H1 (cell line): ENCODE data around the gene STARD3. TPM values are rescaled to one million over a fixed set of nuclear protein-coding genes. Genes with fewer than 3 reads are reported as not detected.

Experiments
- BCL11A ChIP-seq, 2 experiments: IDR thresholded peaks; one replicate each; pipeline ENCODE4 v1.6.1; 2011; ENCODE audit warnings: low read depth in 2 of 2, low read length in 2 of 2, mild to moderate bottlenecking in 2 of 2
- BRCA1 ChIP-seq: IDR thresholded peaks from 2 replicates; pipeline ENCODE4 v1.6.1; 2012; ENCODE audit warnings: low read depth, low read length, improper control_type of control experiment
- CBX8 ChIP-seq: fragments of 300-800, 300-1000 bp; sonication (generic); IDR thresholded peaks from 2 replicates; pipeline ENCODE4 v1.7.1; 2016; ENCODE audit warnings: low read depth, low read length, borderline replicate concordance
- CHD7 ChIP-seq: fragments of 300-600 bp; sonication (generic); IDR thresholded peaks from 2 replicates; pipeline ENCODE4 v1.7.1; 2012; ENCODE audit warnings: low read length, moderate library complexity, mild to moderate bottlenecking, inconsistent platforms; ENCODE audit not compliant: insufficient replicate concordance
- EZH2 ChIP-seq: fragments of 200-600 bp; sonication (generic); IDR thresholded peaks from 2 replicates; pipeline ENCODE4 v1.7.1; 2012; ENCODE audit warnings: low read depth, mild to moderate bottlenecking, moderate library complexity, low read length, inconsistent platforms; ENCODE audit not compliant: severe bottlenecking
- SUZ12 ChIP-seq: fragments of 200-600 bp; sonication (generic); IDR thresholded peaks from 2 replicates; pipeline ENCODE4 v1.6.1; 2012; ENCODE audit warnings: mild to moderate bottlenecking, inconsistent platforms, low read length, moderate library complexity, mixed read lengths
- polyA plus RNA-seq, 7 experiments: library from polyadenylated mRNA; depleted of rRNA in 3 of 7; stranded (reverse) in 5 of 7; unstranded in 2 of 7; fragments of >200 nt in 5 of 7; fragments of 200-250 nt in 2 of 7; gene quantifications; 1 replicate in 5 of 7; 2 replicates in 1 of 7; 4 replicates in 1 of 7; pipeline versions ENCODE4 v1.2.1 to v1.2.3, GENCODE V29; 2011 to 2013; ENCODE audit warnings: missing spikeins in 2 of 7, mixed read lengths in 2 of 7
- total RNA-seq: library from RNA; stranded (reverse); fragmentation: NEBNext Ultra II Directional; extraction: Animal tissue kit (Norgen Biotek cat#: 25700); gene quantifications from 2 replicates; pipeline ENCODE4 v1.2.1, GENCODE V29; 2021

Gene STARD3
- total and polyA plus RNA-seq, 2 of the 8 experiments (the other 6 are each of a cell fraction or from before 2014, with no cell fraction given): 47.6 to 80.3 TPM

GRCh38 chr17:39669897-39670735 lies 33.2 kb downstream of the STARD3 start (continued):
- TF ChIP-seq CHD7 (no peak), SUZ12 (no peak), EZH2 (no peak), CBX8 (no peak), BCL11A (IDR thresholded peaks at IDR 0.05; ENCODE audit: low read depth in 2 of 2, low read length in 2 of 2) (no peak), BRCA1 (no peak)
